Activated gamma-delta T cell (primary cell): ENCODE measurements around the gene CCDC60.

Experiments used
- DNase-seq: peaks from one replicate; lab custom pipeline; 2025; lab: John Stamatoyannopoulos, UW
- total RNA-seq, 2 donors: gene quantifications; one replicate each; lab custom pipeline; 2026; lab: John Stamatoyannopoulos, UW

The CCDC60 gene, protein sequence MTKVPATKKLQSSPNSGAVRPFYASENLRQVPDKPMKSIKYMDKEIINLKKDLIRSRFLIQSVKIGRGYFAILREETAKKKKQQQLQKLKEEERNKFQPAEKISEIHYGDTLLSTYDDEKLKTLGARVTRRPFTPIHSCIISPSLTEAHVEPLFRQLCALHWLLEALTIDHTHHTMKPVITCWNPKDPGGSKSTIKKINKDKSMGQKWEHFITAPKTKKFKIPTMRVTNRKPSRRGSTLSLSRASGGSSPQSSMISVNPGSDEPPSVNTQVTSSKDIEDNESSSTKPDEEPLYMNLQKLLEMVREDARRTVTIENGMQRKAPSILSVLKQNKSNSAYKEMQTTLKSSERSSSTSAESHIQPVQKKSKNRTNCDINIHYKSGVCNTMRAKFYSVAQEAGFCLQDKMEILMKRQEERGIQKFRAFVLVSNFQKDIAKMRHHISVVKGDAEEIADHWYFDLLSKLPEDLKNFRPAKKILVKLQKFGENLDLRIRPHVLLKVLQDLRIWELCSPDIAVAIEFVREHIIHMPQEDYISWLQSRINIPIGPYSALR
- total RNA-seq = 0 reads per million in 2 donors

DNA sequence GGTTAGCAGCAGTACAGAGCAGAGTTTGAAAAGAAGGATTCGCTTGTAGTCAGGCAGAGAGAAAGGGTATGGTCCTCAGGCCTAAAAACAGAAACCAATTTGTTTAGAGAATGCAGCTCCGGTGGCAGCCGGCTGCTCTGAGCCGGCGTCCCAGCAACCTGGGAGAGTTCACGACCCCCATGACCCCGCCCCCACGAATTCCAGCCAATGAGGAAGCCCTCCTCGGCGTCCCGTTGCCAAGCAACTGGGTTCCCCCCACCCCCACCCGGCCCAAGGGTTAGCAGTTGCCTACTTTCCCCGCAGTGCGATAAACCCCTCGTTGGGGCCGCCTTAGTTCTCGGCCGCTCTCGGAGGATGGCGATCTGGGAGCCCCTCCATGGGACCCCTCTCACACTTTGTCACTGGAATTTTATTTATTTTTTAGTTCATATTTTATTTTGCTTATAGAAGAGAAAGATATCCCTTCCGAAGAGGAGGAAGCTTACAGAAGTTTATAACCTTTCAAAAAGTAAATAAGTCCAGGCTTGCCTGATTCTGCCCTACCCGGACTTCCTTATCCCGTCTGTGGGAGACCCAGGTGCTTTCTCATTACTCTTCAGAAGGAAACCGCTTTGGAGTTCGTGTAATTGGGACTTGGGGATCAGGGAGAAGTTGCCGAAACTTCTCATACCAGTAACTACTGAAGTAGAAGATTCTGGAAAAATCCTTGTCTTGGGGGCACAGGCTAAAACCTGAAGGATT lies at the start of gene CCDC60:
Gene CCDC60, plus strand, starts transcription at position 300 of the 741 bp plus-strand sequence. CDS start 448 bp downstream, outside the sequence.
- no peak for DNase-seq

DNA sequence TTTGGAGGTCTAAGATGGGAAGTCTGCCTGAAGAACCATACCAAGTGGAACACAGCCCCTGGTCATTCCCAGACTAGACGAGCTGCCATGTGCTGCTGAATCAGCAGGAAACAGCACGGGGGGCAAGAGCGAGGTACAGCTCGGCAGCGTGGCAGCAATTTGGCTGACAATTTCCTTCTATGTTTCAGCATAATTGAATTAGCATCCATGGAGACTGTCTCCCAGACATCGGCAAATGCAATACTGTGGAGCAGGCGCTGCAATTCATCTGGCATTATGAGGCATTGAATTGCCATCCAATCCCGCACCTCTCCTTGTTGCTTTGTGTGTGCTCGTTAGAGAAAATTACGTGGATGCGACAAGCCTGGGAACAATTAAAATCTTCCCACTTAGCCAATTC lies 46.0 kb upstream of the CCDC60 start:
- no peak for DNase-seq

DNA sequence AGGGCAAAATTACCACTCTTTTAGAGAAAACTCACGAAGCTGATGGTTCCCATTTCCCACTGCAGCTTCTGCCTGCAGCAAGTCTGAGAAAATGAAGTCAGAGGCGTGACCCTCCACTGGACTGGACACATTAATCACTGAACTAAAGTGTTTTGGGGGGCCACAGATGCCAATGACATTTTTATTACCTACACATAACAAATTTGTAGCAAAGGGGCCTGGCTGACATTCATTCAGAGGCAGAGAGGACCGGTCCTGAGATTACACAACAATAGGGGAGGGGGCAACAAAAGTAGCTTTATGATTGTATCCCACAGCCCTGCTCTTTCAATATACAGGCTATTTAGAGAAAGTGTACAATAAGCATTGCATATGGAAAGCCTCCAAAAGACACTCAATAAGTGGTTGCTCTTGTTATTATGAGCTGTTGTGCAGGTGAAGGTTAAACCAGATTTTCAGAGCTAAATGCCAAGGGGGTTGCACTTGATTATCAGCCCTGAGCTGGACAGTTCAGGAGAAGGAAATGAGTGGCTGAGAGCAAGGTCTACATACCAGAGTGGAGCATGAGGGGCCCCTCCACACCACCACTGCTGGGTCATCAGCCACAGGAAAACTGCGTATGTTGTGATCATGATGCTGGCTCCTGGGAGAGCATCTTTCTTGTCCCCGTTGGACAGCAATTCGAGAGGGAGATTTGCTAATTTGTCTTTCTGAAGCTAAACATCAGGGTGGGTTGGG lies 41.5 kb upstream of the CCDC60 start:
- DNase-seq = no peak

DNA sequence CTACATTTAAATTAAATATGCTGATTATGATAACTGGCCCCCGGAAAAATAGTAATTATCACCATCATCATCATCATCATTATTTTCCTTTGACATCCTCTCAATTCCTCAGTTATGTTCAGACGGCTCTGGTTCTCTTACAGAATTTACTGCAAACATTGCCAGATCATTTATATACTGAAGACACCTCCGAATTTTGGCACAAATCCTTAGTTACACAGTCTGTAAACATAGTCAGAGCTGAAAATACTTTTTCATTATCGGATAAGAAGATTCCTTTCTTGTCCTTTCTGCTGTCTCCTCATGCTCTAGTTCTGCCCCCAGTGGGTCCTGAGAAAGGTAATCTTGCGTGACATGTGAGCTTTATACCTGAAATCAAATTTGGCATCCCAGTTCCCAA lies 40.3 kb upstream of the CCDC60 start:
- no peak for DNase-seq

DNA sequence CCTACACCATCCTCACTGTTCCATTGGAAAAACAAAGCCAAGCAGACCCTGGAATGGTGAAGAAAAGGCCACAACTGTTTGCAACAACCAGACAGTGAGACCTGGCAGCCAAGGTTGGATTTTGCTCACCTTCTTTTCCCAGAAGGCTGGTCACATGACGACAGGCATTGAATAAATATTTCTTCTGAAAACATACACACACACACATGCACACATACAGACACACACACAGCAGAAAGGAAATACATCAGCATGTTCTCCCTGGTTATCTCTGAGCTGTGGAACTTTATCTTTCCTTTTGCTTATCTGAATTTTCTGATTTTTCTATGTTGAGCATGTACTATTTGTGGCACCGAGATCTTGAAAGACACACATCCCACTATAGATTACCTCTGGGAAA lies 38.0 kb upstream of the CCDC60 start:
- no peak for DNase-seq

DNA sequence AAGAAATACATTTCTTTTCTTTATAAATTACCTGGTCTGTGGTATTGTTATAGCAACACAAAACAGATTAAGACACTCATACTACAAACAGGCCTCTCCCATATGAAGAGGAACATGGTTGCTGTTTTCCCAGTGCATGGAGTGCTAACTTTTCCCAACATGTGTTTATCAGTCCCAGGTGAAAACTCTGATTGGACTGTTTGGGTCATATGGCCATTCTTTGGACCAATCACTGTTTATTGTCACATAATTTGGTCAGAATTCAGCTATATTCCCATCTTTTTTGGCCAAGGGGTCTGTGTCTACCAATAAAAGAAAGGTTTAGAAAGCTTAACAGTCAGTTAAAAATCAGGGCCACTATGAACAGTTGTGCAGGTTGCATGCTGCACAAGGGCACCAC lies 35.4 kb upstream of the CCDC60 start:
- DNase-seq = no peak

DNA sequence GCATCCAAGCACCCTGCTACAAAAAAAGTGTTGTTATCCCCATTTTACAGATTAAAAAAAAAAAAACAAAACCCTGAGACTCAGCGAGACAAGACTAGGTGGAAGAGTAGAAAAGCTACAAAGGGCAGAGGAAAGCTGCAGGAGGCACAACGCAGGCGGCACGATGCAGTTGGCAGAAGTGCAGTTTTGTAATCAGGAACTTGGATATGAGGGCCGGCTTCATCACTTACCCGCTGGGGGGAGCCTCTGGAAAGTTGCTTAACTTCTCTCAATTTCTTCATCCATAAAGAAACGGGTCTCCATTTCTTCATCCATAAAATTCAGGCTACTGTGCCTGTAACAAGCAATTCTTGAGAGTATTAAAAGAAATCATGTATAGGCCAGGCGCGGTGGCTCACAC lies 33.1 kb upstream of the CCDC60 start:
- DNase-seq = no peak

DNA sequence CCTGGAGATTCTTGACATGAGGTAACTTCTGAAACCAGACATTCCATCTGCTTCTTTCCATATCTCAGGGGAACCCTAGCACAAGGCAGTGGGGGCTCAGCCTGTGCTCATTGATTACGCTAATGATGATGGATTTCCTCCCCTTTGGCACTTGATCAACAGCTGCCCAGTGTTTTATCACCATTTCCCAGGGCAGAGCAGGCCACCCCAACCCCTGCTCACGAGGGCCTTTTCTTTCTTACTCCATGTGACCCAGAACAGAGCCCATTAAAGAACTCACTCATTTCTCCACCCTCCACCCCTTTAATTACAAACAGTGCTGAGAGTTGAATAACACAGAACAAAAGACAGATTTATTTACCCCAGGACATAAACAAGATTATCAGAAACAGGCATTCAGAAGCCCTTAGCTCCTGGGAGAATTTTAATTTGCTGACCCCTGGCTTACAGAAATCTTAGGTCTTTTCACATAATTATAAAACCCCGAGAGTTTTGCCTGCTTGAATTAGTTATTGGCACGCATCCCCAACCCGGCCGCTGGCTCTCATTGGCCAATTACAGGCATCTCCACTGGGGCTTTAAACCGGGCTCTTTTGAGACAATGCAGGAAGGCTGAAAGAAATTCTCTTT lies 32.0 kb upstream of the CCDC60 start:
- DNase-seq = no peak

DNA sequence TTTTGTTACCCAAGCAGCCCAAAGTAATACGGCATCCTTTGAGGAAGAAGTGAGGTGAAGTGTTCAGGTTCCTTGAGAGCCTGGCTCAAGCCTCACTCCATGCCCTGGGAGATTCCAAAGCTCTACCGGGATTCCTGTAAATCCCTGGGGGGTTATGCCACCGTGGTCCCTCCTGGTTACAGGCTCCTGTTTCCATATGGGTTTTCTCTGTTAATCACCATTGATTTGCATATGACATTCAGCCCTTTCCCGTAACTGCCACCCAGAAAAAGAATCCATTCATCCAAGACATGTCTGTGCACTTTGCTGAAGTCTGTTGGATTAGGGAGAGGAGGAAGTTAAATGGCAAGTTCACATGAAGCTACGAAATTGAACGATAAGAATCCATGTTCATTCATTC lies 27.9 kb upstream of the CCDC60 start:
- DNase-seq = no peak

DNA sequence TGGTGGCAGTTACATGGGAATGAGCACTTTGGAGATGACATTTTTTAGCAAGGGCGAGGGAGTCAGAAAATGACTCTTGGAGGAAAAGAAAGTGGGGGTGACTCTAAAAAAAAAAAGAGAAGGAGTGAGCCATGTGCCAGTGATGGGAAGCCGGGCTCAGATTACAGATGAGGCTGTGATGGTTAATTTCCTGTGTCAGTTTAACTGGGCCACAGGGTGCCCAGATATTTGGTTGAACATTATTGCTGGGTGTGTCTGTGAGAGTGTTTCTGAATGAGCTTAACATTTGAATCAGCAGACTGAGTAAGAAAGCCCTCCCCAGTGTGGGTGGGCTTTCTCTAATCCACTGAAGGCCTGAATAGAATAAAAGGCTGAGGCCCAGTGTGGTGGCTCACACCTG lies 26.8 kb upstream of the CCDC60 start:
- DNase-seq = no peak

DNA sequence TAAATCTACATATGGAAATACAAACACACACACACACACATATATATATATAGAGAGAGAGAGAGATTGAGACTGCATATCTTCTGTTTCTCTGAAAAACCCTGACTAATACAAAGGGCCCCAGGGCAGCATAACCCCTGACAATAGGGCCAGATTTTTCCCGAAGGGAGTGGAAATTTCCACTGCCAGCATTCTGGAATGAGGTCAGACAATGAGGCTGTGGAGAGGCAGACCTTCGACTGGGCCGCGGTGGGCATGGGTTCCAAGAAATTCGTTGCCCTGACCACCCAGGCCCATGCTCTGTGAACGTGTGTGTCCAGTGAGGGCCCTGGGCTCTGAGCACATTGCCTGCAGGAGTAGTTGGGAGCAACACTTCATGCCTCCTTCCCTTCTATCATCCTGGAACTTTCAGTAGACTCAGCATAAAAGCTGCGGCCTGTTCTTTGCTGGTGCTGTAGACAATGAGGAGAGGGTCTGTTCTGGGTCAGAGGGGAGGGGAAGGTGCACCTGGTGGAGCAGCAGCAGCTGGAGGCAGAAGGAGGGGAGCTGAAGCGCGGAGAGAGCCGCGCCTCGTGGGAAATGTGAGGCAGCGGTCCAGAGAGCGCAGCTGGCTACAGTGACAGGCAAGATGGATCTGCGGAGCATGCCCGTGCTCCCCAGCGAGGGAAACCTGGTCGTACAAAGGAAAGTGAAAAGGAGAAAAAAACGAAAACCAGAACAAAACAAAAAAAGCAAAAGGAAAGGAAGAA lies 25.6 kb upstream of the CCDC60 start:
- DNase-seq = no peak

DNA sequence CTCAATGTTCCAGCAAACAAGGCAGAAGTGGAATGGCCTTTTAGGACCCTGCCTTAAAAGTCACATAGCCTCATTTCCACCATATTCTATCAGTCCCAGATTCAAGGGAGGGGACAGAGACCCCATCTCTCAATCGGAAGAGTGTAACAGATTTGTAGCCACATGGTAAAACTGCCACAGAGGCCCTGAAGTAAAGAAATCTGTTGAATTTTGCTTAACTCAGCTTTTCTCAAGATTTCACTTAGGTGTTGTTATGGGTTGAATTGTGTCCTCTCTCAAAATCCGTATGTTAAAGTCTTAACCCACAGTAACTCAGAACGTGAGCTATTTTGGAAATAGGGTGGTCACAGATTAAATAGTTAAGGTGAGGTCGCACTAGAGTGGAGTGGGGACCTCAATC lies 22.7 kb upstream of the CCDC60 start:
- no peak for DNase-seq

DNA sequence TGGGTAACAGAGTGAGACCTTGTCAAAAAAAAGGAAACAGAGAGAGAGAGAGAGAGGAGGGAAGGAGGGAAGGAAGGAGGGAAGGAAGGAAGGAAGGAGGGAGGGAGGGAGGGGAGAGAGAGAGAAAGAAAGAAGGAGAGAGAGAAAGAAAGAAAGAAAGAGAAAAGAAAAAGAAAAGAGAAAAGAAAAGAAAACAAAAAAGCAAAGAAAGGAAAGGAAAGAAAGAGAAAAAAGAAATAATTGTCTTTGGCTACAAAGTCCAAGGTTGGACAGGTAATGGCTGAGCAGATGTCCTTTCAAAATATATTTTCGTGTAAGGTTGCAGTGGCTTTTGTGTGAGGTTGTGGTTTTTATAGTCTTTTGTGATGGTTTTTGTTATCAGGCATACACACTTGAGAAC lies 21.6 kb upstream of the CCDC60 start:
- DNase-seq = no peak

DNA sequence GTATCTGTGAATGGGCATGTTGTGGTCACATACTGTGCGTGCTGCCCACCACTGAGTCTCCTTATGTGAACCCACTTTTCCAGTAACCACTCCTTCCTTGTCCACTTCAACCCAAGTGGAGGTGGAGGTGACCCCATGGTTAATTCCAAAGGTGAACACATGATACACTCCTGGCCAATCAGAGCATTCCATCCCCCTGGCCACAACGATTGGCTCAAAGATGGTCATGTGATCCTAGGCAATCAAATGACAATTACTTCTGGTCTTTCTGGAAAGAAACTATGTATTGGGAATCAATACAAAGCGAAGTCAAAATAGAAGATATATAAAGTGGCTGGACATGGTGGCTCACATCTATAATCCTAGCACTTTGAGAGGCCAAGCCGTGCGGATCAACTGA lies 20.2 kb upstream of the CCDC60 start:
- DNase-seq = no peak

DNA sequence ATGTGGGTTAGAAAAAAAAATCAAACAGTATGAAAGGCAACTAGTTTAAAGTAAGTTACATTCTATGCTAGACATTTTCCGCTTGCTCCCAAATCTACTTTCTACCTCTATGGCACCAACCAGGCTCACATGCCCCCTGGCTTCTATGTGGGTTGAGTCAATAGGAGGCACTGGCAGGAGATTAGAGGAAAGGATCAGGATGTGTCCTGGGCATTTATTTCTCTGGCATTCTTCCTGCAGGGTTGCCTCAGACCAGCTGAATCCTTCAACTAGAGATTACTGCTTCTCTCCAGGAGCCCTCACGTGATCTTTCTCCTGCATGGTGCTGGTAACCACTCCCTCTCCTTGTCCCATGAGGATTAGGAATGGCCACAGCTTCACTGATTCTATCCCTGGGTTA lies 14.9 kb upstream of the CCDC60 start:
- DNase-seq = no peak

DNA sequence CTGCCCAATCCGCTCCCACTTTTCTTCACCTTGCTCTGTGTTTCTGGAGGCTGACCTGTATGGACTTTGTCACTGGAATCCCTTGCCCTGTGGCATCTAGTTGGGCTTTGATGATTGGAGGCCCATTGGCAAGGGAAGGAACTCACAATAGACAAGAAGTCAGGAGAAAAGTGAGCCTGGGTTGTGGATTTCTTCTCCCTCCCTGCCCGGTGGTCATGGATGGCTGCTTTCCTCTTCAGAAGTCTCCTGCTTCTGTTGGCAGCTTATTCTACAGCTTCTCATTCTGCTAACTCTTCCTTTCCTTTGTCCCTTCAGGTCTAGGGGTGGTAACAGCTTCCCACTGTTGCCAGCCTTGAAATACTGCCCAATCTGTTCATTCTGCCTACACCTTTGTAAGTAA lies 13.9 kb upstream of the CCDC60 start:
- DNase-seq = no peak

DNA sequence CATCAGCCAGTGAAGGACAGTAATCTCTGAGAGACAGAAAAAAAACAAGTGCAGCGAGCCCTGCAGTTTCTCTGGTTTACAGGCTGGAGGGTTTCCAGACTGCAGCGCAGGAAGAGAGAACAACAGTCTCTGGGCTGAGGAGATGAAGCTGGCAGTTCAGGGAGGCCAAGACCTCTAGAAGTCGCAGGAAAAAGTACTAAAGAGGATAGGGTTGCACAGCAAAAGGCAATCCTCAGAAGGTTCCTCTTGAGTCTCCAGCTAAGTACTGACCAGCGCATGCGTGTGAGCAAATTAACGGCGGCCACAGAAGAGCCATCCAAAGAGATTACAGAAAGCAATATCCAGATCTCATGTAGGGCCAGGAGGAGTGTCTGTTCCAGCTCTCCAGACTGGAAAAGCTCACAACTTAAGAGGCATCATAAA lies 12.2 kb upstream of the CCDC60 start:
- DNase-seq = no peak

DNA sequence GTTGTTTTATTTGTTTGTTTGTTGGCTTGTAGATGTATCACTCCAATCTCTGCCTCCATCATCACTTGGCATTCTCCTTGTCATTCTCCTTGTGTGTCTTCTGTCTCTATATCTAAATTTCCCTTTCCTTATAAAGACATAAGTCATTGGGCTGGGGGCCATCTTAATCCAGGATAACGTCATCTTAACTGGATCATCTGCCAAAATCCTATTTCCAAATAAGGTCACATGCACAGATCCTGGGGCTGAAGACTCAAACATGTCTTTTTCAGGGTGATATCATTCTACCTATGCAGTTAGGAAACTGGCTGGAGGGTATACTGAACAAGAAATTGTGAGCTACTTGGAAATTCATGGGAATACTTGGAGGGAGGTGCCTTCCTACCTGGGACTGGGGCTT lies 8.7 kb upstream of the CCDC60 start:
- DNase-seq = no peak

DNA sequence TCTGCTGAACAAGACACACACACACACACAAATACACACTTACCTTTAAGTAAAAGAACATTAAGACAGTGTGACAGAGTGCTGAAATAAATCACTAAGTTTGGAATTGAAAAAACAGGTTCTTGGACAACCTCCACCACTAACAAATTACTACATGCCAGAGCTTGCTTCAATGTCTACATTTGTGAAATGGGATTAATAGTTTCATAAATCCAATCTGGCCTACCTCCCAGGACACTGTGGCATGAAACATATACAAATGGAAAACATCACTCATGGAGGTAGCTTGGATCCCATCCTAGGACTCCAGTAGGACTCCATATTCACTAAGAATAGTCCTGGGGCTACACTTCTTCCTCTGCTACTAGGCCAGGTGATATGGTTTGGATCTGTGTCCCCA lies 8.2 kb upstream of the CCDC60 start:
- no peak for DNase-seq

DNA sequence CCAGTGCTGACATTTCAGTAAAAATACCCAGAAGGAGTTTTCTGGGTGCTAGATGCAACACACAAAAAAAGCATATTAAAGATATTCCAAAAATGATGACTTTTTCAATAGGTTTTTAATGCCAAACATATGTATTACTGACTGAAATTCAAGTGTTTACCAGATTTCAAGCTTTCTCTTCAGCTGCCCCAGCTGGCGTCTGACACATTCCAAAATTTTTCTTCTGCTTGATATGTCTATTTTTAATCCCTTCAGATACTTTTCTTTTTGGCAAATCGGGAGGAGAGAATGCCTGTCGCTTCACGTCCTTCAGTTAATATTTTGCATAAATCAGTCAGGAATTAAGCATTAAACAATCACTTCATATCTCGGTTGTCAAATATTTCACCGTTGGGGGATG lies 7.1 kb upstream of the CCDC60 start:
- DNase-seq = no peak

DNA sequence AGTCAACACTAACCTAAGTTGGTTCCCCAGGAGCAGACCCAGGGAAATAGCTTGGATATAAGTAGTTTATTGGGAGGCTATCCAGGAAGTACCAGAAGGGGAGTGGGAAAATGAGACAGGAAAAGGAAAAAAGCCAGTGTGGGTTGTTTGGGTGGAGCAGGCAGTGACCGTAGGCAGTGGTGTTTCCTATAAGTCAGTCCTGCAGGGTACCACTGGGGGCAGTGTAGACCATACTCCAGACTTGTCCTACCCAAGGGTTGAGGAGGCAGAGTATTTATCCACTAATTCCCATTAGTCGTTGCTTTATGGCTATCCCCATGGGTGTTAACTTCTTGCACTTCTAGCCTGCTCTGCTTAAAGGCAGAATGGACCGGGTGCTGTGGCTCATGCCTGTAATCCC lies 6.4 kb upstream of the CCDC60 start:
- DNase-seq = no peak
